ENCODE data around the gene OGFRL1.
A peak's percentile ranks its signal among the peaks of the same experiment; 100 is the strongest.

OGFRL1 gene

GRCh38 chr6:71287038-71287437, 1.6 kb upstream of the OGFRL1 start:
- DNase-seq, result peak in 1 of 2 experiments; percentile 14

DNA sequence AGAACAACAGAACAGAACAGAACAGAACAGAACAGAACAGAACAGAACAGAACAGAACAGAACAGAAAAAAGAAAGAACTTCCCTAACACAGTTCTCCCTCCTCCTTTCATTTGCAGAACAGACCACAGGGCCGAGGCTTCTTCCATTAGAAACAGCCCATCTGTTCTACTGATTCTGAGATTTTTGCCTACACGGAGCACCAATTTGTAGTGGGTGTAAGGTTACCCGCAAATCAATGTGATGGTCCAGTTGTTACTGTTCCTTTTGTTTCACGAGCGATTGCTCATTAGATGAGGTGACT, 734 bp upstream of the OGFRL1 start:
- no peak for DNase-seq

GRCh38 chr6:71289039-71289801, 609 bp downstream of the OGFRL1 start:
- DNase-seq, result peak; percentile 32 to 66

- DNase-seq, result peak in 1 of 2 experiments; percentile 56
Observed at GRCh38 chr6:71289802-71290175, 1.2 kb downstream of the OGFRL1 start.

- DNase-seq, result peak in 1 of 2 experiments; percentile 23
Observed at GRCh38 chr6:71290611-71291010, 2.0 kb downstream of the OGFRL1 start.

- no peak for DNase-seq
Observed at GRCh38 chr6:71292001-71292400, 3.4 kb downstream of the OGFRL1 start.

DNA sequence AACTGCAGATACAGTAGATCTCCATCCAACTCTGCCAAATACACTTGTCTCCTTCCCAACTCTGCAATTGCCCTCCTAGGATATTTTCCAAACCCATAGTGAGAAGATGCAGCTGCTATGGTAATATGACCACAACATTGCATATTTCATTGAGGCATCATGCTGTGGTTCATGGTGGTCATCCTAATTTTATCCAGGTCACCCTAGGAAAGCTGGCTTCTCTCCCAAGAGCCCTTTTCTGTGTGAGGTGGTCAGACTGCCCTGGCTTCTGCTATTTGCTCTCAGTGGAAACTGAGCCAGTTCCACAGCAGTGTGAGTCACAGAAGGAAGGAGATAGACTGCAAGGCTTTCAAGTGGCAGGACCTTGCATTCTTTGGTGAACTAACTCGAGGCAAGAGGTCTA, 5.5 kb downstream of the OGFRL1 start:
- DNase-seq, result no peak

- DNase-seq, result no peak
Observed at GRCh38 chr6:71298459-71298858, 9.8 kb downstream of the OGFRL1 start.

- DNase-seq, result no peak
Observed at GRCh38 chr6:71299541-71300470, 11.2 kb downstream of the OGFRL1 start.

DNA sequence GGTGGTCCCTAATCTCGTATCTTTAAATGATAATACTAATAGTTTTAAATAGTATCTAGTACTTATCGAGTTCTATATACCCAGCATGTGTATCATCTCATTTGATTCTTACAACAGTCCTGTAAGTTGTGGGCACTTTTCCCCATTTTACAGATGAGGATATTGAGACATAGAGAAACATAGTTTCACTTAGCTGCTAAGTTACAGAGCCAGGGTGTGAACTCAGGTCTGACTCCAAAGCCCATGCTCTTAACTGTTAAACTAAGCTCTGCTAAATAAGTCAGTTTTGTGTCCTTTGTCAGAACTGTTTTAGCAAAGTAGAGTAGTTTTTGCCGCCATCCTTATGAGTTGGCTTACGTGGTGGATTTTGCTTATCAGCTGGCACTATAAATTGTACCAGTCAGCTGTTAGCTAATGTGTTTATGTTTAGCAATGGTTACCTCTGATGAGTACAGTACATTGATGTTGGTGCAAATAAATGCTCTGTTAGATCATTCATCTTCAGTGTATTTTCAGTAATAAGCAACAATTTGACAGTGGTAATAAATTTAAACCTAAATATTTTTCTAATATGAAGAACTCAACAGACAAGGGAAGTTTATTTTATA, 12.1 kb downstream of the OGFRL1 start:
- no peak for DNase-seq

DNA sequence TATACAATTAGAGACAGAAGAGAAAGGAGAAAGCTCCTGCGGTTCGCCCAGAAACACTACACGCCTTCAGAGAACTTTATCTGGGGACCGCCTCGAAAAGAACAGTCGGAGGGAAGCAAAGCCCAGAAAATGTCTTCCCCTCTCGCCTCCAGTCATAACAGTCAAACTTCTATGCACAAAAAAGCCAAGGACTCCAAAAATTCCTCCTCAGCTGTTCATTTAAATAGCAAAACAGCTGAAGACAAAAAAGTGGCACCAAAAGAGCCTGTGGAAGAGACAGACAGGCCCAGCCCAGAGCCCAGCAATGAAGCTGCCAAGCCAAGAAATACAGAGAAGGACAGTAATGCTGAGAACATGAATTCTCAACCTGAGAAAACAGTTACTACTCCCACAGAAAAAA, 12.9 kb downstream of the OGFRL1 start:
- DNase-seq, result no peak

DNA sequence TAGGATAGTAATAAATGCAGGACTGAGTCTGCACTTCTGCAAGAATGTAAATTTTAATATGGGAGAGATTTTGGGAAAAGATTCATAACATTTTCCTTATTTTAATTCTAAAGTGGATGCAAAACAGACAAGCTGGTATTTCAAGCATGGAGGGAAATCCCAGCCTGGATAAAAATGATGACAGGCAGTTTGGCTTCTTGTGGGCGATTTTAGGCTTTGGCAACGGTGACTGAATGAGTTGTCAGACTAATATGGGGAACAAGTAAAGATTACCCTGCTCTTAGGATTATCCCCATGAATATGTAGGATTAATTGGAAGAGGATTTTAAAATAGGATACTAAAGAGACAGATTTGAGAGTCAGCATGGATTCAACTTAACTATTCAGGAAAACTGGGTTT, 21.0 kb downstream of the OGFRL1 start:
- DNase-seq, result no peak

- DNase-seq, result no peak
Observed at GRCh38 chr6:71310261-71310660, 21.6 kb downstream of the OGFRL1 start.

DNA sequence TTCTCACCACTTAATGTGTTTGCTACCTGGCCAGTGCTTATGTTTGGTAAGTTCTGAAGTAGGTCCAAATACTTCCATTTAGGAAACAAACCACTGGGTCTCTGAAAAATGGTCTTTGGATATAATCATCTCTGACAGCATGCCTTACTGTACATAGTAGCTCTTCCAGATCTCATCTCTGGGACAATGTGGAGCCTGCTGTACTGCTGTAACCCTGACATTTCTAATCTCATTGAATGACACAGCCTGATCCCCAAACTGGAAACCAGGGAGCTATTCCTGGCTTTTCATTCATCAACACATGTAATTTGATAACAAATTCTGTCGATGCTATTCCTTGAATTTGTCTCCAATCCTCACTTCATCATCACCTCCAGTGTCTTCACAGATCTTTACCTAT, 23.5 kb downstream of the OGFRL1 start:
- no peak for DNase-seq

DNA sequence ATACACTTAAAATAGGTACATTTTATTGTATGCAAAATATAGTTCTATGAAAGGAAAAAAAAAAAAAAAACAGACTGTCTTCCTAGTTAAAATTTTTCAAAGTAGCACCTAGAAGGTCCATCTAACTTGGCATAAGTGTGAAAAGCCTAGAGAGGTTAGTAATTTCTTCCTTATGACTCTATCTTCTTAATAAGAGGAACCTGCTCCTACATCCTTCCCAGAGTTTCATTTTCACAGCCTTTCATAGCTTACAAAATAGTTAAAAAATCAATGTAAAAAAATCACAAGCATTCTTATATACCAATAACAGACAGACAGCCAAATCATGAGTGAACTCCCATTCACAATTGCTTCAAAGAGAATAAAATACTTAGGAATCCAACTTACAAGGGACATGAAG, 28.8 kb downstream of the OGFRL1 start:
- no peak for DNase-seq

DNA sequence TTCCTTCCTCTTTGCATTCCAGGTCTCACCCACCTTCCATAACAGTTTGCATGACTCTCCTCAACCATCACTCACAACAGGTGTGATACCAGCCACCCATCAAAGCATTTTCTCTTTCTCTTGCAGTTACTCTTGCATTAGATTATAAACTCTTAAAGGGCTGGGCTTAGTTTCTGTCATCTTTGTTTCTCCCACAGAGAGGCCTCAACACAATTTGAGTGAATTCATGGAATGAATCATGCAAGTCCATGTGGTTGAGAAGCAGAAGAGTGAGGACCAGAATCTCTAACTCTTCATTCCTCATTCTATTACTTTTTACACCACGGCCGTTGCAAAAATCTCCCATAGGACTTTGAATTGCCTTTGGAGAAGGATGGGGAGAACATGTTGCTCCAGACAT, 31.4 kb downstream of the OGFRL1 start:
- no peak for DNase-seq

DNA sequence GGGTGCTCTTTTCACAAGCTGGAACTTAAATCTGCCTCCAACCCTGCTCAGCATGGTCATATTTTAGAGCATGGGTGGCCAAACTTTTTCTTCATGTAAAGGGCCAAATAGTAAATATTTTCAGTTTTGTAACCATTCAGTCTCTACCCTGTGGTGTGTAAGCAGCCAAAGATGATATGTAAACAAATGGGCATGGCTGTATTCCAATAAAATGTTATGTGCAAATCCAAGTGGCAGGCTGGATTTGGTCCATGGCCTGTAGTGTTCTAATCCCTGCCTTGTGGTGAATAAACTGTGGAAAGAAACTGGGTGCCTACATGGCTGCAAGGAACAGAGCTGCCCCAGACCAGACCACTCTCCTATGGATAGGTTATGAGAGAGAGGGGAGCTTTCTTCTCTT, 32.7 kb downstream of the OGFRL1 start:
- no peak for DNase-seq

DNA sequence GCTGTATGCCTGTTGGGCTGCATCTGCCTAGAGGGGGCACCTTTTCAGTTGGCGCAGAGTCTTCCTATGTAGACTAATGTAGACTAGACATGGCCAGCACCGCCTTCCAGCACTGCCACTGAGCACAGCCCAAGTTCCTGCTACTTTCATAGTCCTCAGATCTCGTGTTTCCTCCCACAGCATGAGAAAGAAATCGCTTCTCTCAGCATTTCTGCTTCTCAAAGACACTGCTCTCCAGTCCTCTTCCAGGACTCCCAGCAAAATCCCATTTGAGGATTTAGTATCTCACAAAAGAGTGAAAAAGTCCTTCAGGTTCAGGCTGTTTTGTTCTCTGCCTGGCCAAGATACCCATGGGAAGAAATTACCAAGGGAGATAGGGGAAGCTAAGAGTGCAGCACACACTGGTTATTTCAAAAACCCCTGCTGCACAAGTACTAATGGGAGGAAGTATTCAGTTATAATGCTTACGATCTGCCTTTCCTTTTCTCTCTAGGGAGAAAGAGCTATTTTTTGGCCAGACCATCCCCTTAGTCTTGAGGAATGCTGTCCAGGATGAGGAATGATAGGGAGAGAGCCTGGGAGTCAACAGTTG, 35.7 kb downstream of the OGFRL1 start:
- DNase-seq, result no peak

DNA sequence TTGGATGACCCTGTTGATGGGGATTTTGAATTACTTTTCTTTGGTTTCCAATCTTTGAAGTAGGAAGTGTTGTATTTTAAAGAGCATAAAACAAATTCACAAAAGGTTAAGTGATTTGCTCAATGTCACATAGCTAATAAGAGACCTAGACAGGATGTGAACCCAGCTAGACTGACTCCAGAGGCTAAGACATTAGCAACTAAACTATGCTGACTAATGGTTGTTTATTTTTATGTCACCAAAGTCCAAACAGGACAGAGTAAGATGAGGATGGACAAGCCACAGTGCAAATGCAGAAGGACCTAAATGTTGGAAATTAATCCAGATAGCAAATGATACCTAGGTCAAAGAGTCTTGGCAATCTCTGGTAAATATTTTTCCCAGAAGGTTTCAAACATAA, 38.0 kb downstream of the OGFRL1 start:
- DNase-seq, result no peak

GRCh38 chr6:71330501-71330900, 41.9 kb downstream of the OGFRL1 start:
- DNase-seq, result no peak

- DNase-seq, result no peak
Observed at GRCh38 chr6:71332012-71332411, 43.4 kb downstream of the OGFRL1 start.

DNA sequence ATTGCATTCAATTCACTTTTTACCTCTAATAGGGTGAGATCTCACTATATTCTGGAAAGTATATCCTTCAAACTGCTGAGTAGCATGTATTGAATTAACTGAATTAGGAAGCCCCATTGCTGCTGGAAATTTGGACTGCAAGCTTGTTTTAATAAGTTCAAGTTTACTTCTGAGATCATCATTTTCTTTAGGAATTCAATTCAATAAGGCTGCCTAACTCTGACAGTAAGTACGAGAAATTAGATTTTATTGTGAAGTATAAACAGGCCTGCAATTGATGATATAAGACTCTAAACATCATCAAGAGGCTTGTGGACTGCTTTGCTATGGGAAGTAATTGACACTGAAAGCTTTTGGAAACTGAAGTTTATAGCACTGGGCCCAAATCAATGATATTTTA, 44.4 kb downstream of the OGFRL1 start:
- DNase-seq, result no peak

DNA sequence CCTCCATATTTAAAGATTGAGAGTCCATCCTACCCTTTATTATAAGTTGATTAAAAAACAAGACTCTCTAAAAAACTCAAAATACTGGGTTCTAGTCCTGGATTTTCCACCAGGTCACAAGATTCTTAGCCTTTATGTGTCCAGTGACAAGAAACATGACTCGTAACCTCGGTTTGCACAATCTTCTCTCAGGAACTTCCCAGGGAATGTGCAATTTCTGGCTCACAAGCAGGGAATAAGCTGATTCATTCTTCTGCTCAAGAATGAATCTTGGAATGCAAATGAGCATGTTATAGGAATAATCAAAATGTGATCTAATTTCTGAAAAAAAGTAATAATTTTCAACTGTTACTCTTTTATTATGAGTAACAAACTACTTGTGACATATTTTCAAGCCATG, 45.1 kb downstream of the OGFRL1 start:
- DNase-seq, result no peak

- DNase-seq, result no peak
Observed at GRCh38 chr6:71334768-71335167, 46.2 kb downstream of the OGFRL1 start.
